HepG2 (cell line): ENCODE results near the gene SULT6B1. TPM values are rescaled to one million over a fixed set of nuclear protein-coding genes. Genes with fewer than 3 reads are reported as not detected.

Experiments
- ATAC-seq: fragments of 200-7000 bp; cut with Tn5 transposase; 3 replicates; pipeline ENCODE4 v1.9.1; 2020; ENCODE audit warnings: mild to moderate bottlenecking, moderate library complexity
- BruUV-seq: library from RNA; stranded (reverse); fragments of 400-500 nt; replicated peaks from 2 replicates; lab custom pipeline; 2021; lab: Mats Ljungman, UMichigan
- CTCF ChIA-PET: fragments of 300-600 bp; formaldehyde crosslinking; extraction: SDS; loops from one replicate; lab custom pipeline; 2021; ENCODE audit warnings: low total read pairs, inconsistent platforms, low intra/inter-chr PET ratio; lab: Yijun Ruan, JAX
- POLR2A ChIA-PET: fragments of 350-600 bp; sonication (Branson Sonifier 250); formaldehyde crosslinking; loops from one replicate; lab custom pipeline; 2020; ENCODE audit warnings: antibody characterized with exemption, inconsistent platforms; lab: Yijun Ruan, JAX
- DNase-seq: peaks from one replicate; pipeline ENCODE4 v3.0.0-alpha.2; 2015; ENCODE audit warnings: low spot score
- FAIRE-seq: peaks from 3 replicates; lab custom pipeline; 2011; peaks lifted over from hg19 to GRCh38; lab: Jason Lieb, UNC
- H2AFZ ChIP-seq: one replicate; pipeline ENCODE4 v1.6.1; 2011; ENCODE audit warnings: low read length, inconsistent platforms
- H3K27ac ChIP-seq: fragments of 300-600 bp; 3 replicates; pipeline ENCODE4 v1.8.0; 2011; ENCODE audit warnings: mixed run types, mild to moderate bottlenecking, mixed read lengths, low read length, inconsistent platforms; ENCODE audit not compliant: insufficient read depth; ENCODE audit errors: extremely low read length
- H3K27me3 ChIP-seq, 2 experiments: fragments of 200-600 bp in 1 of 2; 2 replicates in 1 of 2; 3 replicates in 1 of 2; pipeline versions ENCODE4 v1.6.0 to v1.8.0; 2011; ENCODE audit warnings: low read length in 2 of 2, mild to moderate bottlenecking in 2 of 2, moderate library complexity in 2 of 2, inconsistent platforms in 1 of 2; ENCODE audit not compliant: insufficient read depth in 2 of 2, control insufficient read depth in 1 of 2
- H3K36me3 ChIP-seq, 2 experiments: fragments of 200-600 bp in 1 of 2; replicated peaks in 1 of 2; 2 replicates in 1 of 2; 3 replicates in 1 of 2; pipeline versions ENCODE4 v1.5.1 to v1.8.0; 2011; ENCODE audit warnings: low read length in 2 of 2, inconsistent platforms in 1 of 2; ENCODE audit not compliant: insufficient read depth in 2 of 2, control insufficient read depth in 1 of 2
- H3K4me1 ChIP-seq: 2 replicates; pipeline ENCODE4 v1.5.1; 2012; ENCODE audit warnings: low read length, inconsistent platforms; ENCODE audit not compliant: insufficient read depth
- H3K4me2 ChIP-seq: 2 replicates; pipeline ENCODE4 v1.6.0; 2011; ENCODE audit warnings: low read depth, low read length, inconsistent platforms
- H3K4me3 ChIP-seq, 3 experiments: fragments of 200-600 bp in 1 of 3; sonication (generic), shearing (Covaris generic) in 1 of 3; replicated peaks in 1 of 3; 2 replicates each; pipeline ENCODE4 v1.5.1; 2011 to 2016; ENCODE audit warnings: low read length in 3 of 3, inconsistent platforms in 2 of 3, low read depth in 2 of 3, mild to moderate bottlenecking in 2 of 3, control low read depth in 1 of 3, mixed read lengths in 1 of 3; ENCODE audit not compliant: insufficient read depth in 1 of 3
- H3K79me2 ChIP-seq: one replicate; pipeline ENCODE4 v1.6.1; 2011; ENCODE audit warnings: low read length, inconsistent platforms; ENCODE audit not compliant: insufficient read depth
- H3K9ac ChIP-seq: 2 replicates; pipeline ENCODE4 v1.6.0; 2011; ENCODE audit warnings: mild to moderate bottlenecking, low read depth, low read length, inconsistent platforms; ENCODE audit not compliant: insufficient read depth
- H3K9me3 ChIP-seq: 2 replicates; pipeline ENCODE4 v1.5.1; 2012; ENCODE audit warnings: mild to moderate bottlenecking, low read length
- H4K20me1 ChIP-seq: 2 replicates; pipeline ENCODE4 v1.6.0; 2011; ENCODE audit warnings: inconsistent platforms, mild to moderate bottlenecking, low read length, moderate library complexity; ENCODE audit not compliant: insufficient read depth
- SETDB1 ChIP-seq: sonication (generic); formaldehyde crosslinking; IDR thresholded peaks from 2 replicates; pipeline ENCODE4 v1.5.1; 2020; ENCODE audit warnings: missing genetic modification reagents, mild to moderate bottlenecking, borderline replicate concordance
- ZBTB21 ChIP-seq: sonication (generic); formaldehyde crosslinking; IDR thresholded peaks from 2 replicates; pipeline ENCODE4 v1.4.0; 2020; ENCODE audit warnings: missing genetic modification reagents
- ZFP82 ChIP-seq: sonication (generic); formaldehyde crosslinking; IDR thresholded peaks from 2 replicates; pipeline ENCODE4 v1.5.1; 2020; ENCODE audit warnings: mild to moderate bottlenecking, missing genetic modification reagents, borderline replicate concordance
- ZNF234 ChIP-seq: sonication (generic); formaldehyde crosslinking; conservative IDR thresholded peaks from 2 replicates; pipeline ENCODE4 v1.5.1; 2020; ENCODE audit warnings: mild to moderate bottlenecking, missing genetic modification reagents
- ZNF34 ChIP-seq: sonication (generic); formaldehyde crosslinking; IDR thresholded peaks from 2 replicates; pipeline ENCODE4 v1.4.0; 2020; ENCODE audit warnings: mild to moderate bottlenecking, missing genetic modification reagents, borderline replicate concordance
- ZNF670 ChIP-seq: sonication (generic); formaldehyde crosslinking; IDR thresholded peaks from 2 replicates; pipeline ENCODE4 v1.8.0; 2022; ENCODE audit warnings: mild to moderate bottlenecking, missing genetic modification reagents, borderline replicate concordance
- ZNF775 ChIP-seq: sonication (generic); formaldehyde crosslinking; IDR thresholded peaks from 2 replicates; pipeline ENCODE4 v1.4.0; 2020; ENCODE audit warnings: missing genetic modification reagents, mild to moderate bottlenecking, moderate library complexity, borderline replicate concordance
- ZSCAN30 ChIP-seq: sonication (generic); formaldehyde crosslinking; IDR thresholded peaks from 2 replicates; pipeline ENCODE4 v1.5.0; 2020; ENCODE audit warnings: mild to moderate bottlenecking, missing genetic modification reagents
- WGBS: methylation state at CpG from one replicate; pipeline ENCODE4 v1.1.6; 2017; ENCODE audit warnings: low lambda C conversion rate; 5-methylcytosine and 5-hydroxymethylcytosine counted together
- in situ Hi-C: cut with HindIII; loops from 2 replicates; pipeline ENCODE4 v1.10.0; 2017; ENCODE audit warnings: low pct_unique_long_range_greater_than_20kb; ENCODE audit not compliant: extremely low pct_ligation_motif_present
- intact Hi-C: fragments of 100-400 bp; cut with micrococcal nuclease; formaldehyde crosslinking; loops from one replicate; pipeline ENCODE4 v1.10.0; 2022; ENCODE audit not compliant: unreplicated experiment
- polyA plus RNA-seq, 8 experiments: library from polyadenylated mRNA; depleted of rRNA in 3 of 8; stranded (reverse) in 7 of 8; unstranded in 1 of 8; fragments of >200 nt; fragmentation: Illumina TruSeq in 4 of 8; extraction: Trizol in 4 of 8; gene quantifications; 2 replicates each; pipeline versions ENCODE4 v1.2.1 to v1.2.3, GENCODE V29; 2011 to 2016; ENCODE audit warnings: low read depth in 4 of 8, missing spikeins in 1 of 8, mixed read lengths in 1 of 8; ENCODE audit not compliant: insufficient read depth in 1 of 8
- total RNA-seq, 5 experiments: library from RNA; depleted of rRNA; stranded (reverse); fragments of >200 nt; fragmentation: Illumina TruSeq; extraction: Trizol; gene quantifications; 2 replicates each; pipeline ENCODE4 v1.2.3, GENCODE V29; 2016; ENCODE audit warnings: low read depth in 1 of 5
- TF ChIP-seq, protein P1 (sequence below): sonication (generic); formaldehyde crosslinking; IDR thresholded peaks from 2 replicates; pipeline ENCODE4 v1.8.1; 2023; ENCODE audit warnings: mild to moderate bottlenecking, missing genetic modification reagents, borderline replicate concordance
- TF ChIP-seq, protein P2 (sequence below): IDR thresholded peaks from 2 replicates; pipeline ENCODE4 v1.6.1; 2016; ENCODE audit warnings: missing compliant biosample characterization, missing genetic modification reagents, borderline replicate concordance
- TF ChIP-seq, protein P3 (sequence below): sonication (generic); formaldehyde crosslinking; IDR thresholded peaks from 2 replicates; pipeline ENCODE4 v1.4.0; 2020; ENCODE audit warnings: low read depth, mild to moderate bottlenecking, missing genetic modification reagents
- TF ChIP-seq, protein P4 (sequence below): sonication (generic); formaldehyde crosslinking; IDR thresholded peaks from 2 replicates; pipeline ENCODE4 v1.5.0; 2020; ENCODE audit warnings: missing genetic modification reagents
- TF ChIP-seq, protein P5 (sequence below): sonication (generic); formaldehyde crosslinking; conservative IDR thresholded peaks from 2 replicates; pipeline ENCODE4 v1.8.0; 2022; ENCODE audit warnings: missing genetic modification reagents
- TF ChIP-seq, protein P6 (sequence below): IDR thresholded peaks from 2 replicates; pipeline ENCODE4 v1.6.1; 2012; ENCODE audit warnings: low read length, improper control_type of control experiment

Gene SULT6B1
- total and polyA plus RNA-seq, 2 of the 13 experiments (the other 11 are each of a cell fraction or from before 2014, with no cell fraction given): not detected

DNA sequence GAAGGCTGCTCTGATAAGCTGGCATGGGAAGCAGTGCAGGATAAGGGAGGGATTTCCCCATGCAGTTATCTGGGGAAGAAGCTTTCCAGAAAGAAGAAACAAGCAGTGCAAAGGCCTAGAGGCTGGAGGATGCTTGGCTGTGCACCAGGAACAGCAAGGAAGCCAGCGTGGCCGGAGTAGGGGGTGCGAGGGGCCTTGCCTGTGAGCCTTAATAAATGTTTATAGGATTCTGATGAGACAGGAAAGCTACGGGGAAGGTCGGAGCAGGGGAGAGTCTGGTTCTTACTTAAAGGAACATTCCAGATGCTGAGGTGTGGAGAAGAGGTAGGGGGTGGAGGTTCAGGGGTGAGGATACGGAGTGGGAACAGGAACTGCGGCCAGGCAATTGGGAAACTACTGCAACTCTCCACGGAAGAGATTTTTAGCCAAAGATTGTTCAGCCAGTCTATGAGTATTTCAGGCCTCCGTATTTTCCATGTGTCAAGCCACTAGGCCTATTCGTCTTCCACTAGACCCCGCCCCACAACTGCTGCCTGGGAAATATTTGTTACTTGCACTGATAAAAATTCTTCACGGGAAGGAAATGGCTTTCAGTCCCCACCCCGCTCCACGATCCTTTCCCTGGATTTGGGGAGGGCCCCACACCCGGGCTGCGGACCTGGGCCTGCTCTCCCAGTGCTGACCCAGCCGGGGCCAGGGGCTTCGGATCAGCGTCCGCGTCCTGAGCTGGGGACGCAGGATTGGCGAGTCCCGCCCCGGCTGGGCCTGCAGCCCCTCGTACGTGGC lies 32.2 kb downstream of the SULT6B1 start:
- FAIRE-seq: no peak
- in situ Hi-C loops: loop anchor here (5.0 to 25.0 kb wide), 2 partner anchors 71 to 731 kb away; no protein-coding TSS in a partner anchor
- peaks cover 42% of the 10 kb centered on the region for H3K79me2 ChIP-seq
- TF ChIP-seq ZSCAN30 (CRISPR knock-in tag): no peak
- TF ChIP-seq ZNF775 (CRISPR knock-in tag): no peak
- no peak for TF ChIP-seq ZFP82 (CRISPR knock-in tag)
- no peak for TF ChIP-seq SETDB1 (CRISPR knock-in tag)
- TF ChIP-seq ZNF34: no peak
- TF ChIP-seq, protein P1, sequence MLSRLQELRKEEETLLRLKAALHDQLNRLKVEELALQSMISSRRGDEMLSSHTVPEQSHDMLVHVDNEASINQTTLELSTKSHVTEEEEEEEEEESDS (CRISPR knock-in tag): no peak
- TF ChIP-seq, protein P2, sequence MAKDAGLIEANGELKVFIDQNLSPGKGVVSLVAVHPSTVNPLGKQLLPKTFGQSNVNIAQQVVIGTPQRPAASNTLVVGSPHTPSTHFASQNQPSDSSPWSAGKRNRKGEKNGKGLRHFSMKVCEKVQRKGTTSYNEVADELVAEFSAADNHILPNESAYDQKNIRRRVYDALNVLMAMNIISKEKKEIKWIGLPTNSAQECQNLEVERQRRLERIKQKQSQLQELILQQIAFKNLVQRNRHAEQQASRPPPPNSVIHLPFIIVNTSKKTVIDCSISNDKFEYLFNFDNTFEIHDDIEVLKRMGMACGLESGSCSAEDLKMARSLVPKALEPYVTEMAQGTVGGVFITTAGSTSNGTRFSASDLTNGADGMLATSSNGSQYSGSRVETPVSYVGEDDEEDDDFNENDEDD: no peak
- TF ChIP-seq ZNF234 (CRISPR knock-in tag): 0 out of 2 replicates have a peak, but pooled peaks have one; percentile 15
- TF ChIP-seq, protein P3, sequence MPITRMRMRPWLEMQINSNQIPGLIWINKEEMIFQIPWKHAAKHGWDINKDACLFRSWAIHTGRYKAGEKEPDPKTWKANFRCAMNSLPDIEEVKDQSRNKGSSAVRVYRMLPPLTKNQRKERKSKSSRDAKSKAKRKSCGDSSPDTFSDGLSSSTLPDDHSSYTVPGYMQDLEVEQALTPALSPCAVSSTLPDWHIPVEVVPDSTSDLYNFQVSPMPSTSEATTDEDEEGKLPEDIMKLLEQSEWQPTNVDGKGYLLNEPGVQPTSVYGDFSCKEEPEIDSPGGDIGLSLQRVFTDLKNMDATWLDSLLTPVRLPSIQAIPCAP (CRISPR knock-in tag): no peak
- no peak for TF ChIP-seq ZBTB21 (CRISPR knock-in tag)
- TF ChIP-seq, protein P4, sequence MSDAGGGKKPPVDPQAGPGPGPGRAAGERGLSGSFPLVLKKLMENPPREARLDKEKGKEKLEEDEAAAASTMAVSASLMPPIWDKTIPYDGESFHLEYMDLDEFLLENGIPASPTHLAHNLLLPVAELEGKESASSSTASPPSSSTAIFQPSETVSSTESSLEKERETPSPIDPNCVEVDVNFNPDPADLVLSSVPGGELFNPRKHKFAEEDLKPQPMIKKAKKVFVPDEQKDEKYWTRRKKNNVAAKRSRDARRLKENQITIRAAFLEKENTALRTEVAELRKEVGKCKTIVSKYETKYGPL (CRISPR knock-in tag): no peak
- TF ChIP-seq, protein P5, sequence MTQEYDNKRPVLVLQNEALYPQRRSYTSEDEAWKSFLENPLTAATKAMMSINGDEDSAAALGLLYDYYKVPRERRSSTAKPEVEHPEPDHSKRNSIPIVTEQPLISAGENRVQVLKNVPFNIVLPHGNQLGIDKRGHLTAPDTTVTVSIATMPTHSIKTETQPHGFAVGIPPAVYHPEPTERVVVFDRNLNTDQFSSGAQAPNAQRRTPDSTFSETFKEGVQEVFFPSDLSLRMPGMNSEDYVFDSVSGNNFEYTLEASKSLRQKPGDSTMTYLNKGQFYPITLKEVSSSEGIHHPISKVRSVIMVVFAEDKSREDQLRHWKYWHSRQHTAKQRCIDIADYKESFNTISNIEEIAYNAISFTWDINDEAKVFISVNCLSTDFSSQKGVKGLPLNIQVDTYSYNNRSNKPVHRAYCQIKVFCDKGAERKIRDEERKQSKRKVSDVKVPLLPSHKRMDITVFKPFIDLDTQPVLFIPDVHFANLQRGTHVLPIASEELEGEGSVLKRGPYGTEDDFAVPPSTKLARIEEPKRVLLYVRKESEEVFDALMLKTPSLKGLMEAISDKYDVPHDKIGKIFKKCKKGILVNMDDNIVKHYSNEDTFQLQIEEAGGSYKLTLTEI (CRISPR knock-in tag): no peak
- no peak for TF ChIP-seq ZNF670 (CRISPR knock-in tag)
- TF ChIP-seq, protein P6, sequence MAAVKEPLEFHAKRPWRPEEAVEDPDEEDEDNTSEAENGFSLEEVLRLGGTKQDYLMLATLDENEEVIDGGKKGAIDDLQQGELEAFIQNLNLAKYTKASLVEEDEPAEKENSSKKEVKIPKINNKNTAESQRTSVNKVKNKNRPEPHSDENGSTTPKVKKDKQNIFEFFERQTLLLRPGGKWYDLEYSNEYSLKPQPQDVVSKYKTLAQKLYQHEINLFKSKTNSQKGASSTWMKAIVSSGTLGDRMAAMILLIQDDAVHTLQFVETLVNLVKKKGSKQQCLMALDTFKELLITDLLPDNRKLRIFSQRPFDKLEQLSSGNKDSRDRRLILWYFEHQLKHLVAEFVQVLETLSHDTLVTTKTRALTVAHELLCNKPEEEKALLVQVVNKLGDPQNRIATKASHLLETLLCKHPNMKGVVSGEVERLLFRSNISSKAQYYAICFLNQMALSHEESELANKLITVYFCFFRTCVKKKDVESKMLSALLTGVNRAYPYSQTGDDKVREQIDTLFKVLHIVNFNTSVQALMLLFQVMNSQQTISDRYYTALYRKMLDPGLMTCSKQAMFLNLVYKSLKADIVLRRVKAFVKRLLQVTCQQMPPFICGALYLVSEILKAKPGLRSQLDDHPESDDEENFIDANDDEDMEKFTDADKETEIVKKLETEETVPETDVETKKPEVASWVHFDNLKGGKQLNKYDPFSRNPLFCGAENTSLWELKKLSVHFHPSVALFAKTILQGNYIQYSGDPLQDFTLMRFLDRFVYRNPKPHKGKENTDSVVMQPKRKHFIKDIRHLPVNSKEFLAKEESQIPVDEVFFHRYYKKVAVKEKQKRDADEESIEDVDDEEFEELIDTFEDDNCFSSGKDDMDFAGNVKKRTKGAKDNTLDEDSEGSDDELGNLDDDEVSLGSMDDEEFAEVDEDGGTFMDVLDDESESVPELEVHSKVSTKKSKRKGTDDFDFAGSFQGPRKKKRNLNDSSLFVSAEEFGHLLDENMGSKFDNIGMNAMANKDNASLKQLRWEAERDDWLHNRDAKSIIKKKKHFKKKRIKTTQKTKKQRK: no peak

More for the DNA sequence above, 32.2 kb downstream of the SULT6B1 start:
- H2AFZ ChIP-seq: peak overlapping the region; percentile 61
- H3K4me1 ChIP-seq: peaks cover 53% of the 10 kb centered on the region
- peak; percentile 42 for DNase-seq
- ATAC-seq: peak; percentile 56
- peak overlapping the region; percentile 88 for H3K9ac ChIP-seq
- POLR2A ChIA-PET: interaction anchor here (0.5 to 2.8 kb wide), 9 partner anchors 9 to 1595 kb away, joined by 3 to 12 read pairs (median 3); partner anchors contain the start of genes CEBPZ, CEBPZOS, NDUFAF7 and SRSF7
- no peaks in the 10 kb centered on the region for H3K9me3 ChIP-seq
- peak overlapping the region; percentile 89 to 98 (median 94) for H3K4me3 ChIP-seq
- WGBS: 1% methylated on average over 16 of the region's 27 CpGs
- no TSS peak for BruUV-seq
- H3K4me2 ChIP-seq: peak overlapping the region; percentile 92
- H3K36me3 ChIP-seq: no peaks in the 10 kb centered on the region
- no peaks in the 10 kb centered on the region for H4K20me1 ChIP-seq
- intact Hi-C loops: loop anchor here (2.0 kb wide), 1 partner anchor 41 kb away; the partner anchor contains the start of gene CEBPZOS
- H3K27ac ChIP-seq: peak overlapping the region; percentile 74
- CTCF ChIA-PET: no interaction called here
- H3K27me3 ChIP-seq: no peaks in the 10 kb centered on the region; a peak in 1 of 5 replicates
